ENCODE results near the gene BCR.
"Not testable (repeated sequence)": the region's sequence is repeated elsewhere in the genome, so short reads cannot be mapped to it uniquely, and the experiment has no call there.

Gene BCR

GRCh38 chr22:23180301-23180892, at the start of gene BCR:
TSS of gene BCR (plus strand) at chr22:23180509. CDS start at chr22:23180961, 452 bp downstream.
- DNase-seq (ENCODE audit: low read depth) = peak; percentile 44

- DNase-seq (ENCODE audit: low read depth) = no peak
These were observed 49.6 kb upstream of the BCR start for GRCh38 chr22:23130697-23131096.

GRCh38 chr22:23131931-23132330, 48.4 kb upstream of the BCR start:
- no peak for DNase-seq (ENCODE audit: low read depth)

GRCh38 chr22:23132376-23133091, 47.8 kb upstream of the BCR start:
- DNase-seq (ENCODE audit: low read depth) = no peak

- no peak for DNase-seq (ENCODE audit: low read depth)
These were observed 46.4 kb upstream of the BCR start for GRCh38 chr22:23133922-23134321.

GRCh38 chr22:23136991-23137390, 43.3 kb upstream of the BCR start:
- not testable (repeated sequence) for DNase-seq (ENCODE audit: low read depth)

GRCh38 chr22:23137468-23137867, 42.8 kb upstream of the BCR start:
- DNase-seq (ENCODE audit: low read depth) = no peak

GRCh38 chr22:23137905-23138561, 42.3 kb upstream of the BCR start:
- DNase-seq (ENCODE audit: low read depth) = no peak

- DNase-seq (ENCODE audit: low read depth) = no peak
These were observed 41.5 kb upstream of the BCR start for GRCh38 chr22:23138584-23139435.

GRCh38 chr22:23140385-23140784, 39.9 kb upstream of the BCR start:
- no peak for DNase-seq (ENCODE audit: low read depth)

GRCh38 chr22:23142546-23143105, 37.7 kb upstream of the BCR start:
- no peak for DNase-seq (ENCODE audit: low read depth)

- no peak for DNase-seq (ENCODE audit: low read depth)
These were observed 37.2 kb upstream of the BCR start for GRCh38 chr22:23143119-23143518.

GRCh38 chr22:23144432-23144831, 35.9 kb upstream of the BCR start:
- DNase-seq (ENCODE audit: low read depth) = no peak

- peak; percentile 80 for DNase-seq (ENCODE audit: low read depth)
These were observed 35.1 kb upstream of the BCR start, which contains the start of gene RAB36 for GRCh38 chr22:23144932-23145877. TSS of gene RAB36 (plus strand) at chr22:23145477. CDS start at chr22:23146617, 1,140 bp downstream.

- no peak for DNase-seq (ENCODE audit: low read depth)
These were observed 34.3 kb upstream of the BCR start for GRCh38 chr22:23145878-23146470.

- DNase-seq (ENCODE audit: low read depth) = no peak
These were observed 33.7 kb upstream of the BCR start for GRCh38 chr22:23146478-23147205.

GRCh38 chr22:23147617-23148387, 32.5 kb upstream of the BCR start:
- no peak for DNase-seq (ENCODE audit: low read depth)

- DNase-seq (ENCODE audit: low read depth) = no peak
These were observed 30.5 kb upstream of the BCR start for GRCh38 chr22:23149743-23150238.

- no peak for DNase-seq (ENCODE audit: low read depth)
These were observed 29.5 kb upstream of the BCR start for GRCh38 chr22:23150762-23151161.
